Activated T-helper 1 cell treated with anti-CD3 and anti-CD28 coated beads, Interleukin-2, amount 50 U/mL, for 16 hours (primary cell): Measurements from ENCODE around the gene RNF144A.
"Not testable (repeated sequence)": the region's sequence is repeated elsewhere in the genome, so short reads cannot be mapped to it uniquely, and the experiment has no call there.

Experiments used
- DNase-seq, 2 donors: peaks; one replicate each; pipeline ENCODE4 v3.0.0-alpha.2; 2020; ENCODE audit warnings: low read depth in 1 of 2, low spot score in 1 of 2

RNF144A gene

GRCh38 chr2:7001395-7001794 is 84.2 kb downstream of the RNF144A start:
- DNase-seq = not testable (repeated sequence)

- no peak for DNase-seq
These were observed 86.7 kb downstream of the RNF144A start for GRCh38 chr2:7003895-7004294.

- DNase-seq = no peak
These were observed 87.4 kb downstream of the RNF144A start for GRCh38 chr2:7004636-7005035.

- DNase-seq = no peak
These were observed 90.3 kb downstream of the RNF144A start for GRCh38 chr2:7007488-7007845.

GRCh38 chr2:7007846-7008741 is 90.9 kb downstream of the RNF144A start:
- DNase-seq = no peak

- no peak for DNase-seq
These were observed 92.1 kb downstream of the RNF144A start for GRCh38 chr2:7009207-7009911.

- DNase-seq = no peak
These were observed 93.3 kb downstream of the RNF144A start for GRCh38 chr2:7010391-7011054.

GRCh38 chr2:7011356-7012083 is 94.3 kb downstream of the RNF144A start:
- no peak for DNase-seq

- DNase-seq = no peak
These were observed 95.0 kb downstream of the RNF144A start for GRCh38 chr2:7012141-7012764.

GRCh38 chr2:7013471-7014160 is 96.4 kb downstream of the RNF144A start:
- no peak for DNase-seq

GRCh38 chr2:7014174-7014640 is 97.0 kb downstream of the RNF144A start:
- no peak for DNase-seq

GRCh38 chr2:7015007-7015950 is 98.1 kb downstream of the RNF144A start:
- no peak for DNase-seq

GRCh38 chr2:7016148-7016547 is 98.9 kb downstream of the RNF144A start:
- no peak for DNase-seq

- no peak for DNase-seq
These were observed 99.5 kb downstream of the RNF144A start for GRCh38 chr2:7016601-7017211.

- DNase-seq = no peak
These were observed 100.6 kb downstream of the RNF144A start for GRCh38 chr2:7017671-7018281.

- DNase-seq = no peak
These were observed 101.1 kb downstream of the RNF144A start for GRCh38 chr2:7018282-7018701.

GRCh38 chr2:7018767-7019166 is 101.6 kb downstream of the RNF144A start:
- DNase-seq = no peak

- DNase-seq = no peak
These were observed 102.0 kb downstream of the RNF144A start for GRCh38 chr2:7019191-7019590.
